H1 (cell line): Measurements from ENCODE around the gene FOXN3. TPM values are rescaled to one million over a fixed set of nuclear protein-coding genes. Genes with fewer than 3 reads are reported as not detected.

ENCODE experiments used
- CTCF ChIA-PET: fragments of 300-600 bp; sonication (Branson Sonifier 250); formaldehyde crosslinking; loops from one replicate; lab custom pipeline; 2021; ENCODE audit not compliant: partially characterized antibody; lab: Charles Lee
- POLR2A ChIA-PET: fragments of 300-600 bp; sonication (Branson Sonifier 250); formaldehyde crosslinking; loops from one replicate; lab custom pipeline; 2021; ENCODE audit warnings: inconsistent platforms; ENCODE audit not compliant: partially characterized antibody; lab: Charles Lee
- DNase-seq, 2 experiments: peaks; one replicate each; pipeline versions ENCODE4 v3.0.0 to v3.0.0-alpha.2; 2010 to 2022; ENCODE audit warnings: low spot score in 2 of 2, low read depth in 1 of 2, mixed read lengths in 1 of 2
- FAIRE-seq: peaks from 2 replicates; lab custom pipeline; 2011; peaks lifted over from hg19 to GRCh38; lab: Jason Lieb, UNC
- H2AFZ ChIP-seq: 2 replicates; pipeline ENCODE4 v1.8.1; 2012; ENCODE audit warnings: low read length, inconsistent platforms
- H2AK5ac ChIP-seq: 2 replicates; pipeline ENCODE4 v1.6.1; 2013; ENCODE audit warnings: low read depth, low read length
- H2BK120ac ChIP-seq: replicated peaks from 2 replicates; pipeline ENCODE3; 2013; ENCODE audit warnings: low read depth, low read length, inconsistent platforms
- H2BK12ac ChIP-seq: 2 replicates; pipeline ENCODE4 v1.6.1; 2013; ENCODE audit warnings: low read depth, low read length
- H2BK15ac ChIP-seq: 2 replicates; pipeline ENCODE4 v1.6.1; 2013; ENCODE audit warnings: low read length
- H2BK20ac ChIP-seq: 2 replicates; pipeline ENCODE4 v1.6.1; 2013; ENCODE audit warnings: low read length
- H2BK5ac ChIP-seq: 2 replicates; pipeline ENCODE4 v1.6.1; 2013; ENCODE audit warnings: low read depth, low read length
- H3K14ac ChIP-seq: 2 replicates; pipeline ENCODE4 v1.6.1; 2013; ENCODE audit warnings: inconsistent platforms; ENCODE audit not compliant: insufficient read length
- H3K18ac ChIP-seq: 2 replicates; pipeline ENCODE4 v1.6.1; 2013; ENCODE audit warnings: low read length; ENCODE audit errors: extremely low read depth
- H3K23ac ChIP-seq: 2 replicates; pipeline ENCODE4 v1.6.1; 2013; ENCODE audit warnings: inconsistent platforms; ENCODE audit not compliant: insufficient read length
- H3K23me2 ChIP-seq: 2 replicates; pipeline ENCODE4 v1.6.1; 2013; ENCODE audit warnings: low read depth, low read length
- H3K27ac ChIP-seq: 2 replicates; pipeline ENCODE4 v1.6.1; 2011; ENCODE audit warnings: low read depth, low read length, inconsistent platforms
- H3K27me3 ChIP-seq, 4 experiments: replicated peaks in 1 of 4; 1 replicate in 1 of 4; 2 replicates in 3 of 4; pipeline versions ENCODE4 v1.6.1 to v1.8.1; 2011 to 2013; ENCODE audit warnings: low read length in 3 of 4, mild to moderate bottlenecking in 3 of 4, inconsistent platforms in 2 of 4, mixed read lengths in 2 of 4, moderate library complexity in 1 of 4; ENCODE audit not compliant: control insufficient read depth in 3 of 4, insufficient read depth in 3 of 4; ENCODE audit errors: extremely low read depth in 1 of 4
- H3K36me3 ChIP-seq, 4 experiments: 2 replicates each; pipeline versions ENCODE4 v1.6.1 to v1.8.1; 2011 to 2013; ENCODE audit warnings: mild to moderate bottlenecking in 4 of 4, low read length in 3 of 4, moderate library complexity in 2 of 4, control low read depth in 1 of 4, inconsistent platforms in 1 of 4; ENCODE audit not compliant: insufficient read depth in 4 of 4, control insufficient read depth in 2 of 4
- H3K4ac ChIP-seq: replicated peaks from 2 replicates; pipeline ENCODE3; 2013; ENCODE audit warnings: low read length, low read depth, mixed read lengths, inconsistent platforms; ENCODE audit not compliant: insufficient read length
- H3K4me1 ChIP-seq, 4 experiments: replicated peaks in 1 of 4; 1 replicate in 1 of 4; 2 replicates in 3 of 4; pipeline versions ENCODE4 v1.6.1 to v1.8.1; 2011 to 2013; ENCODE audit warnings: low read length in 3 of 4, inconsistent platforms in 2 of 4, mixed read lengths in 1 of 4; ENCODE audit not compliant: insufficient read depth in 4 of 4, control insufficient read depth in 3 of 4
- H3K4me2 ChIP-seq, 2 experiments: 2 replicates each; pipeline versions ENCODE4 v1.6.1 to v1.8.1; 2011 to 2013; ENCODE audit warnings: low read depth in 2 of 2, low read length in 2 of 2, control low read depth in 1 of 2, inconsistent platforms in 1 of 2, mild to moderate bottlenecking in 1 of 2; ENCODE audit not compliant: insufficient read depth in 1 of 2
- H3K4me3 ChIP-seq, 4 experiments: fragments of 200-600, 300-600 bp in 1 of 4; sonication (generic), shearing (Covaris generic), sonication (Bioruptor Twin) in 1 of 4; 2 replicates each; pipeline versions ENCODE4 v1.5.1 to v1.8.1; 2011 to 2016; ENCODE audit warnings: low read length in 4 of 4, low read depth in 3 of 4, control low read depth in 2 of 4, inconsistent platforms in 2 of 4, mild to moderate bottlenecking in 2 of 4, mixed read lengths in 1 of 4, moderate library complexity in 1 of 4; ENCODE audit not compliant: insufficient read depth in 2 of 4; ENCODE audit errors: extremely low read depth in 1 of 4
- H3K56ac ChIP-seq: replicated peaks from 2 replicates; pipeline ENCODE3; 2013; ENCODE audit warnings: low read depth, mild to moderate bottlenecking, mixed read lengths, low read length, inconsistent platforms; ENCODE audit not compliant: insufficient read length
- H3K79me1 ChIP-seq: 2 replicates; pipeline ENCODE4 v1.6.1; 2013; ENCODE audit warnings: low read depth, low read length, control low read depth
- H3K79me2 ChIP-seq, 2 experiments: 2 replicates each; pipeline versions ENCODE4 v1.6.1 to v1.8.1; 2012 to 2013; ENCODE audit warnings: low read length in 2 of 2, mild to moderate bottlenecking in 2 of 2, inconsistent platforms in 1 of 2; ENCODE audit not compliant: insufficient read depth in 2 of 2, control insufficient read depth in 1 of 2
- H3K9ac ChIP-seq, 4 experiments: replicated peaks in 1 of 4; 1 replicate in 1 of 4; 2 replicates in 3 of 4; pipeline versions ENCODE4 v1.6.1 to v1.8.1; 2011 to 2013; ENCODE audit warnings: low read depth in 3 of 4, low read length in 3 of 4, control low read depth in 2 of 4, mild to moderate bottlenecking in 2 of 4, moderate library complexity in 2 of 4, inconsistent platforms in 1 of 4; ENCODE audit errors: extremely low read depth in 1 of 4
- H3K9me3 ChIP-seq, 2 experiments: 2 replicates each; pipeline versions ENCODE4 v1.6.1 to v1.8.1; 2012 to 2013; ENCODE audit warnings: mild to moderate bottlenecking in 2 of 2, moderate library complexity in 2 of 2, control low read depth in 1 of 2, inconsistent platforms in 1 of 2, low read depth in 1 of 2, low read length in 1 of 2, mixed read lengths in 1 of 2; ENCODE audit not compliant: insufficient read depth in 2 of 2
- H4K20me1 ChIP-seq, 2 experiments: replicated peaks in 1 of 2; 2 replicates each; pipeline versions ENCODE3 to v1.8.1; 2011 to 2013; ENCODE audit warnings: inconsistent platforms in 2 of 2, low read length in 2 of 2, mild to moderate bottlenecking in 1 of 2; ENCODE audit not compliant: insufficient read depth in 2 of 2, control insufficient read depth in 1 of 2
- H4K5ac ChIP-seq: 2 replicates; pipeline ENCODE4 v1.6.1; 2013; ENCODE audit warnings: low read length, low read depth, mixed read lengths, inconsistent platforms; ENCODE audit not compliant: insufficient read length
- H4K8ac ChIP-seq: 2 replicates; pipeline ENCODE4 v1.8.0; 2013; ENCODE audit warnings: mild to moderate bottlenecking, moderate library complexity, low read length, inconsistent platforms; ENCODE audit not compliant: insufficient read depth; ENCODE audit errors: extremely low read depth
- H4K91ac ChIP-seq: replicated peaks from 2 replicates; pipeline ENCODE3; 2013; ENCODE audit warnings: low read length, mixed read lengths, inconsistent platforms; ENCODE audit not compliant: insufficient read length
- EGR1 ChIP-seq: IDR thresholded peaks from 2 replicates; pipeline ENCODE4 v1.6.1; 2011; ENCODE audit warnings: low read depth, low read length, borderline replicate concordance
- EP300 ChIP-seq, 2 experiments: IDR thresholded peaks; 1 replicate in 1 of 2; 2 replicates in 1 of 2; pipeline ENCODE4 v1.6.1; 2011 to 2012; ENCODE audit warnings: low read depth in 2 of 2, low read length in 2 of 2, mild to moderate bottlenecking in 2 of 2, borderline replicate concordance in 1 of 2, inconsistent platforms in 1 of 2, moderate library complexity in 1 of 2
- GABPA ChIP-seq: IDR thresholded peaks from 2 replicates; pipeline ENCODE4 v1.6.1; 2011; ENCODE audit warnings: mild to moderate bottlenecking, low read length, moderate library complexity, borderline replicate concordance; ENCODE audit not compliant: insufficient read depth
- JUND ChIP-seq: IDR thresholded peaks from 2 replicates; pipeline ENCODE4 v1.6.1; 2011; ENCODE audit warnings: mild to moderate bottlenecking, improper control_type of control experiment, low read length
- TAF1 ChIP-seq: IDR thresholded peaks from 2 replicates; pipeline ENCODE4 v1.6.1; 2011; ENCODE audit warnings: mild to moderate bottlenecking, low read depth, low read length
- TEAD4 ChIP-seq: IDR thresholded peaks from 2 replicates; pipeline ENCODE4 v1.6.1; 2012; ENCODE audit warnings: low read depth, low read length, inconsistent platforms, mixed read lengths
- USF2 ChIP-seq: IDR thresholded peaks from 2 replicates; pipeline ENCODE4 v1.6.1; 2011; ENCODE audit warnings: low read length, improper control_type of control experiment
- WGBS, 2 experiments: shearing (Covaris generic) in 1 of 2; methylation state at CpG; one replicate each; pipeline versions ENCODE4 v1.1.6 to v1.1.7; 2013 to 2015; ENCODE audit warnings: low lambda C conversion rate in 2 of 2, mixed read lengths in 2 of 2, inconsistent platforms in 1 of 2, low coverage in 1 of 2, missing lambda C conversion rate in 1 of 2; ENCODE audit not compliant: insufficient replicate concordance in 2 of 2, insufficient coverage in 1 of 2, insufficient read length in 1 of 2; ENCODE audit errors: extremely low coverage in 1 of 2, missing lambda C conversion rate in 1 of 2; 5-methylcytosine and 5-hydroxymethylcytosine counted together
- polyA plus RNA-seq, 7 experiments: library from polyadenylated mRNA; depleted of rRNA in 3 of 7; stranded (reverse) in 5 of 7; unstranded in 2 of 7; fragments of >200 nt in 5 of 7; fragments of 200-250 nt in 2 of 7; gene quantifications; 1 replicate in 5 of 7; 2 replicates in 1 of 7; 4 replicates in 1 of 7; pipeline versions ENCODE4 v1.2.1 to v1.2.3, GENCODE V29; 2011 to 2013; ENCODE audit warnings: missing spikeins in 2 of 7, mixed read lengths in 2 of 7
- total RNA-seq: library from RNA; stranded (reverse); fragmentation: NEBNext Ultra II Directional; extraction: Animal tissue kit (Norgen Biotek cat#: 25700); gene quantifications from 2 replicates; pipeline ENCODE4 v1.2.1, GENCODE V29; 2021
- TF ChIP-seq, protein P1 (sequence below): IDR thresholded peaks from 2 replicates; pipeline ENCODE4 v1.6.1; 2012; ENCODE audit warnings: low read length, inconsistent platforms

The FOXN3 gene
- total and polyA plus RNA-seq, 2 of the 8 experiments (the other 6 are each of a cell fraction or from before 2014, with no cell fraction given), result 52.6 to 178 TPM

GRCh38 chr14:89284333-89285058 is 132.5 kb downstream of the FOXN3 start:
- FAIRE-seq (no peak), DNase-seq (no peak)
- Histone ChIP-seq H3K79me2 (peaks cover 3 to 85% of the 10 kb centered on the region in 2 experiments; a peak in 3 of 4 replicates), H3K23me2 (no peaks in the 10 kb centered on the region), H2BK120ac (peak overlapping the region; percentile 38), H4K5ac (no peak overlapping the region), H3K27ac (no peak overlapping the region), H2AK5ac (peak overlapping the region; percentile 69; the same call in 1 of the 2 replicates), H2AFZ (no peak overlapping the region), H4K8ac (no peak overlapping the region), H3K9ac (no peak overlapping the region), H3K14ac (no peak overlapping the region), H3K18ac (peak overlapping the region; percentile 9; the same call in 1 of the 2 replicates), H4K20me1 (peaks cover 2 to 6% of the 10 kb centered on the region in 2 experiments), H3K27me3 (no peaks in the 10 kb centered on the region), H3K79me1 (peaks cover 5% of the 10 kb centered on the region; the same call in 1 of the 2 replicates), H4K91ac (no peak overlapping the region), H2BK5ac (peak overlapping the region; percentile 69; the same call in 1 of the 2 replicates), H3K4me3 (no peak overlapping the region), H3K4me2 (no peak overlapping the region), H3K4me1 (peaks cover 0 to 14% (median 3%) of the 10 kb centered on the region in 4 experiments; a peak in 2 of 7 replicates), H2BK12ac (no peak overlapping the region), H3K23ac (no peak overlapping the region), H3K4ac (no peak overlapping the region), H3K56ac (no peak overlapping the region), H3K9me3 (no peaks in the 10 kb centered on the region), H2BK20ac (peak overlapping the region; percentile 21; the same call in 1 of the 2 replicates), H2BK15ac (no peak overlapping the region), H3K36me3 (peaks cover 0 to 14% (median 5%) of the 10 kb centered on the region in 4 experiments; a peak in 3 of 8 replicates)
- ChIA-PET CTCF (interaction anchor here (0.5 to 1.0 kb wide), 4 partner anchors 8 to 383 kb away, joined by 3 read pairs; no protein-coding TSS in a partner anchor), POLR2A (interaction anchor here (1.9 kb wide), 1 partner anchor 9 kb away, joined by 7 read pairs; no protein-coding TSS in a partner anchor)
- 87% methylated on average over 13 of the region's 13 CpGs; no CpG with 5 or more reads in 1 of the 2 experiments for WGBS, 2 experiments
- TF ChIP-seq, protein P1, sequence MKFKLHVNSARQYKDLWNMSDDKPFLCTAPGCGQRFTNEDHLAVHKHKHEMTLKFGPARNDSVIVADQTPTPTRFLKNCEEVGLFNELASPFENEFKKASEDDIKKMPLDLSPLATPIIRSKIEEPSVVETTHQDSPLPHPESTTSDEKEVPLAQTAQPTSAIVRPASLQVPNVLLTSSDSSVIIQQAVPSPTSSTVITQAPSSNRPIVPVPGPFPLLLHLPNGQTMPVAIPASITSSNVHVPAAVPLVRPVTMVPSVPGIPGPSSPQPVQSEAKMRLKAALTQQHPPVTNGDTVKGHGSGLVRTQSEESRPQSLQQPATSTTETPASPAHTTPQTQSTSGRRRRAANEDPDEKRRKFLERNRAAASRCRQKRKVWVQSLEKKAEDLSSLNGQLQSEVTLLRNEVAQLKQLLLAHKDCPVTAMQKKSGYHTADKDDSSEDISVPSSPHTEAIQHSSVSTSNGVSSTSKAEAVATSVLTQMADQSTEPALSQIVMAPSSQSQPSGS, result no peak
- TF ChIP-seq TEAD4 (no peak), TAF1 (no peak), USF2 (no peak), EP300 (IDR thresholded peaks at IDR 0.05; ENCODE audit: borderline replicate concordance in 1 of 2, low read depth in 2 of 2, low read length in 2 of 2) (no peak), JUND (no peak), GABPA (no peak), EGR1 (no peak)
